ENCODE results near the gene IL15RA. TPM values are rescaled to one million over a fixed set of nuclear protein-coding genes. Genes with fewer than 3 reads are reported as not detected.

Gene IL15RA
- total and polyA plus RNA-seq, 9 donors, result 0.96 to 4.9 (median 1.5) TPM

GRCh38 chr10:5944389-5945189 lies 32.8 kb downstream of the IL15RA start:
- Histone ChIP-seq H3K9me3 (replicated peaks; ENCODE audit: control insufficient read depth, low read depth, low read length) (no peaks in the 10 kb centered on the region), H3K4me3 (ENCODE audit: low read length) (peak overlapping the region; percentile 23), H3K36me3 (ENCODE audit: control insufficient read depth, insufficient read depth, low read length) (no peaks in the 10 kb centered on the region), H3K4me1 (ENCODE audit: control insufficient read depth, insufficient read depth, low read length) (peaks cover 58% of the 10 kb centered on the region), H3K27me3 (ENCODE audit: control insufficient read depth, insufficient read depth, low read length) (no peaks in the 10 kb centered on the region), H3K27ac (ENCODE audit: low read length) (peak overlapping the region; percentile 99)
- peak; percentile 100 for DNase-seq
- no CpG with 5 or more reads among the region's 7 CpGs for whole genome bisulfite sequencing (ENCODE audit: insufficient coverage)

GRCh38 chr10:5943536-5943935 lies 33.8 kb downstream of the IL15RA start:
- Histone ChIP-seq H3K9me3 (replicated peaks; ENCODE audit: control insufficient read depth, low read depth, low read length) (no peaks in the 10 kb centered on the region), H3K4me1 (ENCODE audit: control insufficient read depth, insufficient read depth, low read length) (peaks cover 53% of the 10 kb centered on the region), H3K27ac (ENCODE audit: low read length) (peak overlapping the region; percentile 99), H3K27me3 (ENCODE audit: control insufficient read depth, insufficient read depth, low read length) (no peaks in the 10 kb centered on the region), H3K4me3 (ENCODE audit: low read length) (no peak overlapping the region), H3K36me3 (ENCODE audit: control insufficient read depth, insufficient read depth, low read length) (peaks cover 6% of the 10 kb centered on the region)
- 17% methylated on average over 1 of the region's 15 CpGs for WGBS (ENCODE audit: insufficient coverage)
- peak; percentile 79 for DNase-seq

- WGBS (ENCODE audit: insufficient coverage), result 64% methylated on average over 15 of the region's 16 CpGs
- Histone ChIP-seq H3K36me3 (ENCODE audit: control insufficient read depth, insufficient read depth, low read length) (peaks cover 16% of the 10 kb centered on the region), H3K4me3 (ENCODE audit: low read length) (no peak overlapping the region), H3K4me1 (ENCODE audit: control insufficient read depth, insufficient read depth, low read length) (peaks cover 53% of the 10 kb centered on the region), H3K9me3 (replicated peaks; ENCODE audit: control insufficient read depth, low read depth, low read length) (no peaks in the 10 kb centered on the region), H3K27me3 (ENCODE audit: control insufficient read depth, insufficient read depth, low read length) (no peaks in the 10 kb centered on the region), H3K27ac (ENCODE audit: low read length) (peak overlapping the region; percentile 99)
- DNase-seq, result peak; percentile 77
Observed at GRCh38 chr10:5942474-5942873, 34.9 kb downstream of the IL15RA start.

- no peaks in the 10 kb centered on the region for H3K27me3 ChIP-seq (ENCODE audit: control insufficient read depth, insufficient read depth, low read length)
- H3K27ac ChIP-seq (ENCODE audit: low read length), result peak overlapping the region; percentile 99
- DNase-seq, result no peak
- H3K36me3 ChIP-seq (ENCODE audit: control insufficient read depth, insufficient read depth, low read length), result peaks cover 21% of the 10 kb centered on the region
- H3K4me3 ChIP-seq (ENCODE audit: low read length), result no peak overlapping the region
- H3K9me3 ChIP-seq (replicated peaks; ENCODE audit: control insufficient read depth, low read depth, low read length), result no peaks in the 10 kb centered on the region
- peaks cover 52% of the 10 kb centered on the region for H3K4me1 ChIP-seq (ENCODE audit: control insufficient read depth, insufficient read depth, low read length)
- WGBS (ENCODE audit: insufficient coverage), result 85% methylated on average over 9 of the region's 13 CpGs
Observed at GRCh38 chr10:5942001-5942400, 35.3 kb downstream of the IL15RA start.

GRCh38 chr10:5941579-5941978 lies 35.8 kb downstream of the IL15RA start:
- Histone ChIP-seq H3K36me3 (ENCODE audit: control insufficient read depth, insufficient read depth, low read length) (peaks cover 25% of the 10 kb centered on the region), H3K4me1 (ENCODE audit: control insufficient read depth, insufficient read depth, low read length) (peaks cover 48% of the 10 kb centered on the region), H3K27me3 (ENCODE audit: control insufficient read depth, insufficient read depth, low read length) (no peaks in the 10 kb centered on the region), H3K27ac (ENCODE audit: low read length) (peak overlapping the region; percentile 99), H3K4me3 (ENCODE audit: low read length) (no peak overlapping the region), H3K9me3 (replicated peaks; ENCODE audit: control insufficient read depth, low read depth, low read length) (no peaks in the 10 kb centered on the region)
- 49% methylated on average over 3 of the region's 7 CpGs for WGBS (ENCODE audit: insufficient coverage)
- peak; percentile 18 for DNase-seq

GRCh38 chr10:5940807-5941218 lies 36.5 kb downstream of the IL15RA start:
- no peak overlapping the region for H3K27ac ChIP-seq (ENCODE audit: low read length)

GRCh38 chr10:5938291-5938690 lies 39.1 kb downstream of the IL15RA start:
- peaks cover 47% of the 10 kb centered on the region for H3K36me3 ChIP-seq (ENCODE audit: control insufficient read depth, insufficient read depth, low read length)
- H3K4me1 ChIP-seq (ENCODE audit: control insufficient read depth, insufficient read depth, low read length), result peaks cover 17% of the 10 kb centered on the region
- H3K9me3 ChIP-seq (replicated peaks; ENCODE audit: control insufficient read depth, low read depth, low read length), result no peaks in the 10 kb centered on the region
- WGBS (ENCODE audit: insufficient coverage), result 86% methylated on average over 12 of the region's 12 CpGs
- no peak overlapping the region for H3K27ac ChIP-seq (ENCODE audit: low read length)
- no peaks in the 10 kb centered on the region for H3K27me3 ChIP-seq (ENCODE audit: control insufficient read depth, insufficient read depth, low read length)
- H3K4me3 ChIP-seq (ENCODE audit: low read length), result no peak overlapping the region
- no peak for DNase-seq

More at GRCh38 chr10:5940807-5941218, 36.5 kb downstream of the IL15RA start:
- H3K36me3 ChIP-seq (ENCODE audit: control insufficient read depth, insufficient read depth, low read length), result peaks cover 33% of the 10 kb centered on the region
- DNase-seq, result no peak
- no peak overlapping the region for H3K4me3 ChIP-seq (ENCODE audit: low read length)
- no peaks in the 10 kb centered on the region for H3K9me3 ChIP-seq (replicated peaks; ENCODE audit: control insufficient read depth, low read depth, low read length)
- 55% methylated on average over 4 of the region's 6 CpGs for WGBS (ENCODE audit: insufficient coverage)
- H3K4me1 ChIP-seq (ENCODE audit: control insufficient read depth, insufficient read depth, low read length), result peaks cover 40% of the 10 kb centered on the region
- H3K27me3 ChIP-seq (ENCODE audit: control insufficient read depth, insufficient read depth, low read length), result no peaks in the 10 kb centered on the region

GRCh38 chr10:5937016-5937415 lies 40.3 kb downstream of the IL15RA start:
- DNase-seq, result no peak
- Histone ChIP-seq H3K27ac (ENCODE audit: low read length) (no peak overlapping the region), H3K9me3 (replicated peaks; ENCODE audit: control insufficient read depth, low read depth, low read length) (no peaks in the 10 kb centered on the region), H3K4me1 (ENCODE audit: control insufficient read depth, insufficient read depth, low read length) (peaks cover 9% of the 10 kb centered on the region), H3K27me3 (ENCODE audit: control insufficient read depth, insufficient read depth, low read length) (no peaks in the 10 kb centered on the region), H3K36me3 (ENCODE audit: control insufficient read depth, insufficient read depth, low read length) (peaks cover 55% of the 10 kb centered on the region), H3K4me3 (ENCODE audit: low read length) (no peak overlapping the region)
- WGBS (ENCODE audit: insufficient coverage), result 87% methylated on average over 15 of the region's 18 CpGs

- WGBS (ENCODE audit: insufficient coverage), result 90% methylated on average over 9 of the region's 10 CpGs
- peaks cover 56% of the 10 kb centered on the region for H3K36me3 ChIP-seq (ENCODE audit: control insufficient read depth, insufficient read depth, low read length)
Observed at GRCh38 chr10:5935628-5936027, 41.7 kb downstream of the IL15RA start.

GRCh38 chr10:5933909-5934546 lies 43.3 kb downstream of the IL15RA start:
- no peak overlapping the region for H3K4me3 ChIP-seq (ENCODE audit: low read length)
- no peaks in the 10 kb centered on the region for H3K27me3 ChIP-seq (ENCODE audit: control insufficient read depth, insufficient read depth, low read length)
- 96% methylated on average over 5 of the region's 14 CpGs for WGBS (ENCODE audit: insufficient coverage)
- no peaks in the 10 kb centered on the region for H3K4me1 ChIP-seq (ENCODE audit: control insufficient read depth, insufficient read depth, low read length)
- DNase-seq, result no peak
- H3K9me3 ChIP-seq (replicated peaks; ENCODE audit: control insufficient read depth, low read depth, low read length), result no peaks in the 10 kb centered on the region
- no peak overlapping the region for H3K27ac ChIP-seq (ENCODE audit: low read length)
- H3K36me3 ChIP-seq (ENCODE audit: control insufficient read depth, insufficient read depth, low read length), result peaks cover 70% of the 10 kb centered on the region

More at GRCh38 chr10:5935628-5936027, 41.7 kb downstream of the IL15RA start:
- Histone ChIP-seq H3K4me1 (ENCODE audit: control insufficient read depth, insufficient read depth, low read length) (no peaks in the 10 kb centered on the region), H3K4me3 (ENCODE audit: low read length) (no peak overlapping the region), H3K27ac (ENCODE audit: low read length) (no peak overlapping the region), H3K9me3 (replicated peaks; ENCODE audit: control insufficient read depth, low read depth, low read length) (no peaks in the 10 kb centered on the region), H3K27me3 (ENCODE audit: control insufficient read depth, insufficient read depth, low read length) (no peaks in the 10 kb centered on the region)
- no peak for DNase-seq
